H9 (cell line): ENCODE data around the gene F3. TPM values are rescaled to one million over a fixed set of nuclear protein-coding genes. Genes with fewer than 3 reads are reported as not detected.

Source experiments
- DNase-seq: peaks from one replicate; pipeline ENCODE4 v3.0.0-alpha.2; 2017
- H2AFZ ChIP-seq: one replicate; pipeline ENCODE4 v1.6.1; 2013; ENCODE audit warnings: mild to moderate bottlenecking, low read length, control low read depth, moderate library complexity
- H2AK5ac ChIP-seq: 2 replicates; pipeline ENCODE4 v1.6.1; 2013; ENCODE audit warnings: low read length, control low read depth, mixed read lengths; ENCODE audit not compliant: insufficient read length
- H2BK120ac ChIP-seq: one replicate; pipeline ENCODE4 v1.6.1; 2013; ENCODE audit warnings: low read depth, mild to moderate bottlenecking, low read length, control low read depth, inconsistent platforms; ENCODE audit not compliant: poor library complexity, severe bottlenecking
- H2BK12ac ChIP-seq: 2 replicates; pipeline ENCODE4 v1.6.1; 2013; ENCODE audit warnings: low read length, control low read depth, mixed read lengths, low read depth; ENCODE audit not compliant: insufficient read length
- H2BK15ac ChIP-seq: 2 replicates; pipeline ENCODE4 v1.6.1; 2013; ENCODE audit warnings: low read depth, low read length, control low read depth
- H2BK20ac ChIP-seq: one replicate; pipeline ENCODE4 v1.6.1; 2013; ENCODE audit warnings: low read depth, mild to moderate bottlenecking, low read length, control low read depth, inconsistent platforms; ENCODE audit not compliant: poor library complexity, severe bottlenecking
- H2BK5ac ChIP-seq: 2 replicates; pipeline ENCODE4 v1.6.1; 2013; ENCODE audit warnings: low read length, control low read depth, mixed read lengths; ENCODE audit not compliant: insufficient read length
- H3K14ac ChIP-seq: 2 replicates; pipeline ENCODE4 v1.6.1; 2013; ENCODE audit warnings: low read length, control low read depth; ENCODE audit not compliant: insufficient read depth
- H3K18ac ChIP-seq: 2 replicates; pipeline ENCODE4 v1.6.1; 2013; ENCODE audit warnings: low read depth, mild to moderate bottlenecking, mixed read lengths, low read length, control low read depth; ENCODE audit not compliant: insufficient read length
- H3K23ac ChIP-seq: 2 replicates; pipeline ENCODE4 v1.6.1; 2013; ENCODE audit warnings: low read length, control low read depth, mixed read lengths, low read depth; ENCODE audit not compliant: insufficient read length
- H3K23me2 ChIP-seq: 2 replicates; pipeline ENCODE4 v1.6.1; 2013; ENCODE audit warnings: low read depth, mild to moderate bottlenecking, mixed read lengths, low read length, control low read depth; ENCODE audit not compliant: insufficient read length, poor library complexity, severe bottlenecking
- H3K27ac ChIP-seq: 2 replicates; pipeline ENCODE4 v1.5.1; 2013; ENCODE audit warnings: low read length, control low read depth, mixed read lengths, low read depth; ENCODE audit not compliant: insufficient read length
- H3K27me3 ChIP-seq: 2 replicates; pipeline ENCODE4 v1.6.1; 2013; ENCODE audit warnings: low read length, control low read depth, inconsistent platforms; ENCODE audit not compliant: insufficient read depth
- H3K4ac ChIP-seq: 2 replicates; pipeline ENCODE4 v1.6.1; 2013; ENCODE audit warnings: low read depth, mild to moderate bottlenecking, control low read depth, inconsistent platforms, low read length, moderate library complexity
- H3K4me1 ChIP-seq: 2 replicates; pipeline ENCODE4 v1.6.1; 2013; ENCODE audit warnings: low read length, control low read depth, inconsistent platforms; ENCODE audit not compliant: insufficient read depth
- H3K4me2 ChIP-seq: 2 replicates; pipeline ENCODE4 v1.6.1; 2013; ENCODE audit warnings: low read length, control low read depth, mixed read lengths; ENCODE audit not compliant: insufficient read length, insufficient read depth
- H3K56ac ChIP-seq: 2 replicates; pipeline ENCODE4 v1.6.1; 2013; ENCODE audit warnings: low read depth, mild to moderate bottlenecking, mixed read lengths, low read length, control low read depth; ENCODE audit not compliant: insufficient read length
- H3K79me1 ChIP-seq: 2 replicates; pipeline ENCODE4 v1.6.1; 2013; ENCODE audit warnings: low read depth, mild to moderate bottlenecking, moderate library complexity, low read length, control low read depth, inconsistent platforms; ENCODE audit not compliant: insufficient read depth, poor library complexity, severe bottlenecking
- H3K79me2 ChIP-seq: 2 replicates; pipeline ENCODE4 v1.6.1; 2013; ENCODE audit warnings: low read length, control low read depth, inconsistent platforms; ENCODE audit not compliant: insufficient read depth
- H3K9ac ChIP-seq: 2 replicates; pipeline ENCODE4 v1.6.1; 2013; ENCODE audit warnings: low read length, control low read depth, mixed read lengths; ENCODE audit not compliant: insufficient read length; ENCODE audit errors: extremely low read depth
- H3K9me3 ChIP-seq: one replicate; pipeline ENCODE4 v1.6.1; 2013; ENCODE audit warnings: low read depth, low read length, inconsistent platforms; ENCODE audit not compliant: control insufficient read depth
- H3T11ph ChIP-seq: one replicate; pipeline ENCODE4 v1.6.1; 2013; ENCODE audit warnings: mild to moderate bottlenecking, low read length, control low read depth, inconsistent platforms
- H4K20me1 ChIP-seq: one replicate; pipeline ENCODE4 v1.6.1; 2013; ENCODE audit not compliant: control insufficient read depth, insufficient read length, insufficient read depth
- H4K5ac ChIP-seq: 2 replicates; pipeline ENCODE4 v1.6.1; 2013; ENCODE audit warnings: low read depth, mild to moderate bottlenecking, mixed read lengths, low read length, control low read depth; ENCODE audit not compliant: insufficient read length
- H4K8ac ChIP-seq: replicated peaks from 2 replicates; pipeline ENCODE4 v1.6.1; 2013; ENCODE audit warnings: low read length, control low read depth, mixed read lengths, low read depth; ENCODE audit not compliant: insufficient read length
- H4K91ac ChIP-seq: 2 replicates; pipeline ENCODE4 v1.6.1; 2013; ENCODE audit warnings: low read depth, mild to moderate bottlenecking, moderate library complexity, mixed read lengths, low read length, control low read depth; ENCODE audit not compliant: insufficient read length
- H3K27ac Mint-ChIP-seq, 3 experiments: 2 replicates in 2 of 3; 3 replicates in 1 of 3; pipeline ENCODE4 v1.8.0; 2020 to 2021; ENCODE audit warnings: mixed read lengths in 3 of 3, mild to moderate bottlenecking in 1 of 3, moderate library complexity in 1 of 3
- H3K27me3 Mint-ChIP-seq: 2 replicates; pipeline ENCODE4 v1.8.0; 2021; ENCODE audit warnings: low read depth, mild to moderate bottlenecking, moderate library complexity, mixed read lengths
- H3K36me3 Mint-ChIP-seq, 3 experiments: 2 replicates in 2 of 3; 3 replicates in 1 of 3; pipeline ENCODE4 v1.8.0; 2020 to 2021; ENCODE audit warnings: low read depth in 3 of 3, mixed read lengths in 3 of 3; ENCODE audit not compliant: insufficient read depth in 1 of 3
- H3K4me1 Mint-ChIP-seq, 2 experiments: 2 replicates each; pipeline ENCODE4 v1.8.0; 2020; ENCODE audit warnings: mixed read lengths in 2 of 2
- H3K4me3 Mint-ChIP-seq, 2 experiments: 2 replicates in 1 of 2; 3 replicates in 1 of 2; pipeline ENCODE4 v1.8.0; 2020 to 2021; ENCODE audit warnings: mild to moderate bottlenecking in 2 of 2, mixed read lengths in 2 of 2, moderate library complexity in 1 of 2
- H3K9me3 Mint-ChIP-seq, 2 experiments: 2 replicates in 1 of 2; 3 replicates in 1 of 2; pipeline ENCODE4 v1.8.0; 2020; ENCODE audit warnings: mild to moderate bottlenecking in 2 of 2, mixed read lengths in 2 of 2, moderate library complexity in 1 of 2
- WGBS: extraction: QIAGEN DNeasy Blood & Tissue Kit; methylation state at CpG from one replicate; pipeline ENCODE4 v1.1.7; 2013; ENCODE audit warnings: missing lambda C conversion rate, low lambda C conversion rate, mixed read lengths; ENCODE audit not compliant: insufficient read length; ENCODE audit errors: extremely low coverage; 5-methylcytosine and 5-hydroxymethylcytosine counted together
- total RNA-seq: library from RNA; stranded (reverse); gene quantifications from 2 replicates; pipeline ENCODE4 v1.2.1, GENCODE V29; 2021
- TF ChIP-seq, protein P1 (sequence below): fragments of 200-600 bp; sonication (generic); conservative IDR thresholded peaks from 3 replicates; pipeline ENCODE4 v1.8.0; 2021; ENCODE audit warnings: antibody characterized with exemption, mild to moderate bottlenecking

Gene F3
- total RNA-seq, 1 experiment from 2014 or later, result 21.7 TPM

GRCh38 chr1:94554580-94554979 is 13.0 kb upstream of the F3 start:
- Histone ChIP-seq H2BK12ac (no peak overlapping the region), H2BK20ac (no peak overlapping the region), H3K4me2 (no peak overlapping the region), H2BK15ac (no peak overlapping the region), H3K23me2 (no peaks in the 10 kb centered on the region), H3K27me3 (no peaks in the 10 kb centered on the region), H3T11ph (no peak overlapping the region), H4K91ac (no peak overlapping the region), H3K79me1 (no peaks in the 10 kb centered on the region), H3K4ac (no peak overlapping the region), H3K18ac (no peak overlapping the region), H4K8ac (no peak overlapping the region), H2AK5ac (no peak overlapping the region), H3K79me2 (no peaks in the 10 kb centered on the region), H3K27ac (no peak overlapping the region), H2BK120ac (no peak overlapping the region), H3K56ac (no peak overlapping the region), H3K4me1 (peaks cover 16% of the 10 kb centered on the region; the same call in 1 of the 2 replicates), H3K23ac (no peak overlapping the region), H2BK5ac (no peak overlapping the region), H4K20me1 (no peaks in the 10 kb centered on the region), H4K5ac (no peak overlapping the region), H3K9me3 (no peaks in the 10 kb centered on the region), H3K9ac (no peak overlapping the region), H3K14ac (no peak overlapping the region), H2AFZ (no peak overlapping the region)
- peaks cover 0 to 3% (median 0%) of the 10 kb centered on the region in 3 experiments; a peak in 1 of 7 replicates for H3K36me3 Mint-ChIP-seq
- no peak for DNase-seq
- no peak overlapping the region for H3K4me3 Mint-ChIP-seq
- H3K27ac Mint-ChIP-seq, result no peak overlapping the region
- H3K27me3 Mint-ChIP-seq, result no peaks in the 10 kb centered on the region
- peaks cover 0 to 3% of the 10 kb centered on the region in 2 experiments; a peak in 2 of 5 replicates for H3K9me3 Mint-ChIP-seq
- peaks cover 49 to 52% of the 10 kb centered on the region in 2 experiments for H3K4me1 Mint-ChIP-seq
- TF ChIP-seq, protein P1, sequence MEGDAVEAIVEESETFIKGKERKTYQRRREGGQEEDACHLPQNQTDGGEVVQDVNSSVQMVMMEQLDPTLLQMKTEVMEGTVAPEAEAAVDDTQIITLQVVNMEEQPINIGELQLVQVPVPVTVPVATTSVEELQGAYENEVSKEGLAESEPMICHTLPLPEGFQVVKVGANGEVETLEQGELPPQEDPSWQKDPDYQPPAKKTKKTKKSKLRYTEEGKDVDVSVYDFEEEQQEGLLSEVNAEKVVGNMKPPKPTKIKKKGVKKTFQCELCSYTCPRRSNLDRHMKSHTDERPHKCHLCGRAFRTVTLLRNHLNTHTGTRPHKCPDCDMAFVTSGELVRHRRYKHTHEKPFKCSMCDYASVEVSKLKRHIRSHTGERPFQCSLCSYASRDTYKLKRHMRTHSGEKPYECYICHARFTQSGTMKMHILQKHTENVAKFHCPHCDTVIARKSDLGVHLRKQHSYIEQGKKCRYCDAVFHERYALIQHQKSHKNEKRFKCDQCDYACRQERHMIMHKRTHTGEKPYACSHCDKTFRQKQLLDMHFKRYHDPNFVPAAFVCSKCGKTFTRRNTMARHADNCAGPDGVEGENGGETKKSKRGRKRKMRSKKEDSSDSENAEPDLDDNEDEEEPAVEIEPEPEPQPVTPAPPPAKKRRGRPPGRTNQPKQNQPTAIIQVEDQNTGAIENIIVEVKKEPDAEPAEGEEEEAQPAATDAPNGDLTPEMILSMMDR, result no peak
- WGBS, result no CpG with 5 or more reads among the region's 5 CpGs
